Stimulated activated CD8-positive, alpha-beta memory T cell treated with anti-CD3 and anti-CD28 coated beads, Interleukin-4, amount 100 ng/mL, for 48 hours (primary cell): Measurements from ENCODE around the gene SHTN1.

ENCODE experiments used
- DNase-seq: peaks from one replicate; pipeline ENCODE4 v3.0.0-alpha.2; 2020

Gene SHTN1

GRCh38 chr10:116980041-116980440, 24.9 kb downstream of the SHTN1 start:
- no peak for DNase-seq

GRCh38 chr10:116978901-116979300, 26.1 kb downstream of the SHTN1 start:
- no peak for DNase-seq

- DNase-seq, result no peak
These were observed 30.5 kb downstream of the SHTN1 start for GRCh38 chr10:116974456-116975005.

GRCh38 chr10:116973946-116974455, 31.0 kb downstream of the SHTN1 start:
- no peak for DNase-seq

- DNase-seq, result no peak
These were observed 31.5 kb downstream of the SHTN1 start for GRCh38 chr10:116973371-116973905.

- DNase-seq, result no peak
These were observed 32.9 kb downstream of the SHTN1 start for GRCh38 chr10:116972131-116972530.

- no peak for DNase-seq
These were observed 34.9 kb downstream of the SHTN1 start for GRCh38 chr10:116970050-116970449.

- no peak for DNase-seq
These were observed 36.7 kb downstream of the SHTN1 start for GRCh38 chr10:116968331-116968730.

GRCh38 chr10:116961406-116962251, 43.4 kb downstream of the SHTN1 start:
- DNase-seq, result no peak

GRCh38 chr10:116960066-116960776, 44.8 kb downstream of the SHTN1 start:
- DNase-seq, result no peak

GRCh38 chr10:116952729-116953128, 52.3 kb downstream of the SHTN1 start:
- no peak for DNase-seq

GRCh38 chr10:116948530-116948870, 56.5 kb downstream of the SHTN1 start:
- DNase-seq, result no peak

GRCh38 chr10:116947841-116948529, 57.0 kb downstream of the SHTN1 start:
- no peak for DNase-seq

GRCh38 chr10:116944911-116945310, 60.1 kb downstream of the SHTN1 start:
- DNase-seq, result no peak

- no peak for DNase-seq
These were observed 73.2 kb downstream of the SHTN1 start for GRCh38 chr10:116931806-116932205.

- no peak for DNase-seq
These were observed 78.6 kb downstream of the SHTN1 start for GRCh38 chr10:116926426-116926825.

GRCh38 chr10:116925056-116925455, 79.9 kb downstream of the SHTN1 start:
- no peak for DNase-seq

GRCh38 chr10:116919706-116920105, 85.3 kb downstream of the SHTN1 start:
- no peak for DNase-seq

GRCh38 chr10:116919164-116919563, 85.8 kb downstream of the SHTN1 start:
- no peak for DNase-seq

GRCh38 chr10:116918583-116918982, 86.4 kb downstream of the SHTN1 start:
- DNase-seq, result no peak

- no peak for DNase-seq
These were observed 87.5 kb downstream of the SHTN1 start for GRCh38 chr10:116917481-116917880.

- no peak for DNase-seq
These were observed 89.6 kb downstream of the SHTN1 start for GRCh38 chr10:116915340-116915739.

GRCh38 chr10:116913695-116914094, 91.3 kb downstream of the SHTN1 start:
- DNase-seq, result no peak
